Duodenal mucosa (tissue), 2 donors: ENCODE measurements around the gene YY1AP1.
"Not testable (repeated sequence)": the region's sequence is repeated elsewhere in the genome, so short reads cannot be mapped to it uniquely, and the experiment has no call there.

Experiments used
- H3K27ac ChIP-seq: one replicate; pipeline ENCODE4 v1.7.0; 2013; ENCODE audit warnings: low read depth, low read length
- H3K27me3 ChIP-seq, 2 donors: one replicate each; pipeline ENCODE4 v1.7.0; 2013; ENCODE audit warnings: low read length in 2 of 2, control low read depth in 1 of 2; ENCODE audit not compliant: insufficient read depth in 2 of 2, control insufficient read depth in 1 of 2
- H3K36me3 ChIP-seq, 2 donors: one replicate each; pipeline ENCODE4 v1.7.0; 2013; ENCODE audit warnings: low read length in 2 of 2, control low read depth in 1 of 2; ENCODE audit not compliant: insufficient read depth in 2 of 2, control insufficient read depth in 1 of 2
- H3K4me1 ChIP-seq, 2 donors: one replicate each; pipeline ENCODE4 v1.7.0; 2013; ENCODE audit warnings: low read length in 2 of 2, control low read depth in 1 of 2; ENCODE audit not compliant: insufficient read depth in 2 of 2, control insufficient read depth in 1 of 2
- H3K4me3 ChIP-seq, 2 donors: one replicate each; pipeline ENCODE4 v1.7.0; 2013; ENCODE audit warnings: low read length in 2 of 2, low read depth in 1 of 2
- H3K9ac ChIP-seq, 2 donors: one replicate each; pipeline ENCODE4 v1.7.0; 2013; ENCODE audit warnings: low read length in 2 of 2, low read depth in 1 of 2
- H3K9me3 ChIP-seq, 2 donors: one replicate each; pipeline ENCODE4 v1.7.0; 2013; ENCODE audit warnings: low read length in 2 of 2, control low read depth in 1 of 2; ENCODE audit not compliant: control insufficient read depth in 1 of 2

YY1AP1 gene

DNA sequence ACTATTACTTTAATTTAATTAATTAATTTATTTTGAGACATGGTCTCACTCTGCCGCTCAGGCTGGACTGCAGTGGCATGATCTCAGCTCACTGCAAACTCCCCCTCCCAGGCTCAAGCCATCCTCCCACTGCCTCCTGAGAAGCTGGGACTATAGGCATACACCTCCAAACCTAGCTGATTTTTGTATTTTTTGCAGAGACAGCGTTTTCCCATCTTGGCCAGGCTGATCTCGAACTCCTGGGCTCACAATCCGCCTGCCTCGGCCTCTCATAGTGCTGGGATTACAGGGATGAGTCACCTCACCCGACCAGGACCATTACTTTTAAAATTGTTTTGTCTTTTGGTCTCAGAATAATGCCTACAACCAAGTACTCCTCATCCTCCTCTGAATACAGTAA is 15.6 kb downstream of the YY1AP1 start:
- H3K36me3 ChIP-seq, result peaks cover 39 to 88% of the 10 kb centered on the region in 2 donors
- H3K27ac ChIP-seq, result no peak overlapping the region
- no peaks in the 10 kb centered on the region for H3K9me3 ChIP-seq
- no peaks in the 10 kb centered on the region for H3K27me3 ChIP-seq
- no peak overlapping the region for H3K4me3 ChIP-seq
- no peak overlapping the region for H3K9ac ChIP-seq
- no peaks in the 10 kb centered on the region for H3K4me1 ChIP-seq

DNA sequence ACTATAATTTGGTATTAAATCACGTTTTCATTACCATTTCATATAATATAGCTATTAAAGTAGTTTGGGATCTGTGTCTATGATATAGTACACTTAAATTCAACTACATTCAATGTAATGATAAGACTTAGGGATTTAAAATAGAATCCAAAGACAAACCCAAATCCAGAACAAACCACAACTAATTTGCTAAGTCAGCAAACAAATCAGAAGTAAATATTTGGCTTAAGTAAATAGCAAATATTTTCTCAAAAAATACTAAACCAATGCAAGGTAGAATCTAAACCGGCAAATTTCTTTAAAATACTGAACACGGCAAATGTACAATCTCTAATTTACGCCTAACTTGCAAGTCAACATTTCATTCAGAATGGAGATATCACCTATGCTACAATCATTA is 16.8 kb downstream of the YY1AP1 start:
- H3K27ac ChIP-seq, result no peak overlapping the region
- H3K9ac ChIP-seq, result no peak overlapping the region
- H3K27me3 ChIP-seq, result no peaks in the 10 kb centered on the region
- no peak overlapping the region for H3K4me3 ChIP-seq
- H3K4me1 ChIP-seq, result no peaks in the 10 kb centered on the region
- peaks cover 36 to 87% of the 10 kb centered on the region in 2 donors for H3K36me3 ChIP-seq
- no peaks in the 10 kb centered on the region for H3K9me3 ChIP-seq

DNA sequence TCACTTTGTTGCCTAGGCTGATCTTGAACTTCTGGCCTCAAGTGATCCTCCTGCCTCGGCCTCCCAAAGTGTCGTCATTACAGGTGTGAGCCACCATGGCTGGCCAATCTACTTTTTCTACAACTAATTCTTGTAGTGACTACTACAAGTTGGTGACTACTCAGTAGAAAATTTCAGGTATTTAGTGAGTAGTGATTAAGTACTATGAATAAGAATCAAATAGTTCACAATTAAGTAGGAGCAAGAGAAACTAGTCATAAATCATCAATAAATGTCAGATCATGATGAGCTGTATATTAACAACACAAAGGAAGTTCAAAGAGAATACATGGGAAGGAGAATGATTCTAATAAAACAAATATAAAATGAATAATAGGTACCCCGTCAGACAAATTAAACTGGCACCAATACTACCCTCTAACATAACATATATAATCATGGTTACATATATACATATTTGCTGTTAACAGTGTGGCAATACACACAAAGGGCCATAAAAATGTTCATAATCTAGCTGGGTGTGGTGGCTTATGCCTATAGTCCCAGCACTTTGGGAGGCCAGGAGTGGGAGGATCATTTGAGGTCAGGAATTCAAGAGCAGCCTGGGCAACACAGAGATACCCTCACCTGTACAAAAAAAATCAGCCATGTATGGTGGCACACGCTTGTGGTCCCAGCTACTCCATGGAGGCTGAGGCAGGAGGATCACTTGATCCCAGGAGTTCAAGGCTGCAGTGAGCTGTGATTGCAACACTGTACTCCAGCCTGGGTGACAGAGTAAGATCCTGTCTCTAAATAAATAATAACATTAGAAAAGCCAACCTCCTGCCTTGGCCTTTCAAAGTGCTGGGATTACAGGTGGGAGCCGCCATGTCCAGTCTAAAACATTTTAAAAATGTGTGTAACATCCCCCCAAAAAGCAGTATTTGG is 19.1 kb downstream of the YY1AP1 start:
- Histone ChIP-seq H3K9ac (no peak overlapping the region), H3K27ac (no peak overlapping the region), H3K9me3 (no peaks in the 10 kb centered on the region), H3K27me3 (no peaks in the 10 kb centered on the region), H3K4me3 (no peak overlapping the region), H3K36me3 (peaks cover 33 to 81% of the 10 kb centered on the region in 2 donors), H3K4me1 (no peaks in the 10 kb centered on the region)

DNA sequence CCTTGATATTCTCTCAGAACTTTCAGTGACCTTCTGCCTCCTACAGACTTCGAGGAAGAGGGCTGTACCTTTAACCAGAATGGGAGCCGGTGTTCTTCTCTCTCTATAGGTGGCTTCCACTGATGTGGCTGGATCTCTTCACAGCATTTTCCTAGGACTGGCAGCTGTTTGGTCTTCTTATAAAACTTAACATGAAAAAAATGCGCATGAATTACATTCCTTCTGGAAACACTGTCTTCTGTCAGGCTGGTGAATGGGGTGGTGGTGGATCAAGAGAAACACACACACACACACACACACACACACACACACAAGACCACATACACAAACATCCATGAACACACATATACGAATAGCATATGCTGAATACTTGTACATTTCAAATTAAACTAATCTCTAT is 27.3 kb downstream of the YY1AP1 start:
- not testable (repeated sequence) for H3K9ac ChIP-seq, H3K27ac ChIP-seq, H3K4me1 ChIP-seq, H3K27me3 ChIP-seq, H3K4me3 ChIP-seq, H3K9me3 ChIP-seq
- peaks cover 28 to 68% of the 10 kb centered on the region in 2 donors for H3K36me3 ChIP-seq

DNA sequence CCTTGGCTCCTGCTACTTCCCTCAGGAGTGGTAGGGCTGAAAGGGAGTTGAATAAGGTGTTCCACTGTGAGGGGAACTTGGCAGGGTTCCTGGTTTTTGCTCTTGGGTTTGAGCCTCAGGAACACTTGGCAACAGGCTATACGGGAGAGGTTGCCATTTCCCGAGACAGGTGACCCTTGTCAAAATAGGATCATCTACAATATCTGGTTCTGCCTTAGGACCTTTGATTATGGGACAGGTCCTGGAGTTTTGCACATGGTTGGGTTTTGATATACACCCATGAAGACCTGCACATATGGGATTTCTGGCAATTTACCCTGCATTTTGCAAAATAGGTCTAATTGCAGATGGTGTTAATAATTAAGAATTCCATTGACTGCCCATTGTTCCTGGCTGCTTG is 31.1 kb downstream of the YY1AP1 start:
- H3K9me3 ChIP-seq, result no peaks in the 10 kb centered on the region
- peaks cover 23 to 40% of the 10 kb centered on the region in 2 donors for H3K36me3 ChIP-seq
- H3K4me3 ChIP-seq, result no peak overlapping the region
- no peaks in the 10 kb centered on the region for H3K27me3 ChIP-seq
- H3K4me1 ChIP-seq, result no peaks in the 10 kb centered on the region
- H3K9ac ChIP-seq, result no peak overlapping the region
- no peak overlapping the region for H3K27ac ChIP-seq

DNA sequence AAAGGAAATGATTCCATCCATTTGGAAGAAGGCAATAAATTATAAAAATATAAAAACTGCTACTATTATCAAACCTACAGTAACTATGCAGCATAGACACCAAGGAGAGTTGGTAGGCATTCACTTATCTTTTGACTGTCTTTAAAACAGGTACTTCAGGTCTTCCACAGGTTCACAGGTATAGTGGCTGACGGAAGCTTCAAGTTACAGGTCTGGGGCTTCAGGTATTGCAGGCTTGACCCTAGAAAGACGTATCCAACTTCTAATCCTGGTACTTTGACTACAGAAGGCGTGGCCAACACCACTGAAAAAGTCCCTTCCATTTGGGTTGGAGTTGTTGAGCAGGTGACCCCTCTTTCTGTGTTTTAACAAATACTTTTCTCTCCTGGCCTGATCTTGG is 35.6 kb downstream of the YY1AP1 start:
- Histone ChIP-seq H3K36me3 (peaks cover 0 to under 1% of the 10 kb centered on the region in 2 donors), H3K4me3 (no peak overlapping the region), H3K4me1 (peaks cover 0 to 4% of the 10 kb centered on the region in 2 donors), H3K9ac (no peak overlapping the region), H3K27ac (no peak overlapping the region), H3K9me3 (peaks cover 0 to 2% of the 10 kb centered on the region in 2 donors), H3K27me3 (no peaks in the 10 kb centered on the region)

DNA sequence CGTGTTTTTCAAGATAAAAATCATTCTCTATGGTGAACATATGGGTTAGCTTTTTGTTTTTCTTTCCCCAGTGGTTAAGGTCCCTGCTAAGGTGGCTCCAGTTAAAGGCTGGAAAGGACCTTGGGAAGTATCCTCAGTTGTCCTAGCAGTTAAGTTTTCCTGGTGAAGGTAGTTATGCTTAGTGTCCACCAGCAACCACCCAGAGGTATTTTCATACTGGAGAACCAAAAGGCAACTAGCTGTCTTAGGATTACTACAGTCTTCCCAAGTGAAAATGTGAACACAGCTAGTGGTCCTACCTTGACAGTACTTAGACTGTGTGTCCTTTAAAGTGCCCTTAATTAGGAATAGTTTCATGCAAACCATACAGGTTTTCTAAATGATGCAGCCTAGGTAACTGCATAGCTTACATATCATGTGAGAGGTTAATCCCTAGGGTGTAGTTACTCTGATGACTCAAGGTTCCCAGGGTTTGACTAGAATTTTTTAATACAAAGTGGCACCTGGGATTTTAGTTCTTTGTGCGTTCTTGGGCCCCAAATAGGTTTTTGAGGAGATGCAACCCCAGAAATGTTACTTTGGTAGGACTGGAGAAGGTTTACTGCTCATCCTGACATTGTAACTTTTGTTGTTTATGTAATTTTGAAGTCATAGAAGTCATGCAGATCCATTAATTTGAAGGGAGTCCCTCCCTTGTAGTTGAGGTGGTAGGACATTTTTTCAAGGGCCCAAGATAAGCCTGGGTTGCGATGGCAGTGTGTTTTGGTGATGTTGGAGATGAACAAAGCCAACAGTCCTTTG is 36.5 kb downstream of the YY1AP1 start:
- Histone ChIP-seq H3K4me1 (peaks cover 0 to 4% of the 10 kb centered on the region in 2 donors), H3K9me3 (peaks cover 0 to 2% of the 10 kb centered on the region in 2 donors), H3K9ac (no peak overlapping the region), H3K4me3 (no peak overlapping the region), H3K27me3 (no peaks in the 10 kb centered on the region), H3K36me3 (no peaks in the 10 kb centered on the region), H3K27ac (no peak overlapping the region)

DNA sequence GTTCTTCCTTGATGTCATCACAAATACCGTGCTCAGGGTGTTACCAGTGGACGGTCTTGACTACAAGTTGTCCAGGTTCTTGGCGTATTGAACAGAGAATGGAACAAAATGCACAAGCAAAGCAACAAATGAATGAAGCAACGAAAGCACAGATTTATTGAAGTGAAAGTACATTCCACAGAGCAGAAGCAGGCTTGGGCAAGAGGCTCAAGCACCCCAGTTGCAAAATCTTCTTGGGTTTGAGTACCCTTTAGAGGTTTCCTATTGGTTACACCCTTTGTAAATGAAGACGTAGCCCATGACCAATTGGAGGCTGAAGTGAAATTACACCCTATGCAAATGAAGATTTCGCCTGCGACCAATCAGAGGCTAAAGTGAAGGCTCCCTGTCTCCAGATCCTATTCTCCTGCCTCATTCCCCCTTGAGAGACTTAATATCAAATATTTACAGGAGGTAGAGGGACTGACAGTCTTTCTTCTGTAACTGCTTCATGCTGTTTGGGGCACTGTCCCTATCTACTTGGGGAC is 38.3 kb downstream of the YY1AP1 start:
- Histone ChIP-seq H3K4me3 (no peak overlapping the region), H3K27ac (no peak overlapping the region), H3K27me3 (no peaks in the 10 kb centered on the region), H3K9ac (no peak overlapping the region), H3K4me1 (peaks cover 4% of the 10 kb centered on the region in 2 donors), H3K9me3 (peaks cover 0 to 2% of the 10 kb centered on the region in 2 donors), H3K36me3 (no peaks in the 10 kb centered on the region)

DNA sequence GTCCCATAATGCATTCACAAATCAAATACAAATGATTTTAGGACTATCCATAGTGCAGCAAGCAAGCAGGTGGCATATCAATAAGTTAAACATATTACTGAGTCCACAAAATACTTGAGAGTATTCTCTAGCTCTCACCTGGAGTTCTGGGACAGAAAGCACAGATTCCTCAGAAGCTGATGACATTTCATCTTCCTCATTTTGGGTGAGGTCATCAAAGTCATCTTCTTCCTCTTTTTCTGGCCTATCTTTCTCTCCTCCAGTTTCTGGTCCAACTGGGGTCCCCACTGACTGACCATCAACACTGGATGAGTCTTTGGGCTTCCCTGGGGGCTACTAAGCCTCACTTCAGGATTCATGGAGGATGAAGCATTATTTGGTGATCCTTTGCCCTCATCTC is 38.9 kb downstream of the YY1AP1 start:
- Histone ChIP-seq H3K4me1 (peaks cover 4% of the 10 kb centered on the region in 2 donors), H3K27me3 (no peaks in the 10 kb centered on the region), H3K9me3 (peaks cover 0 to 2% of the 10 kb centered on the region in 2 donors), H3K36me3 (no peaks in the 10 kb centered on the region), H3K9ac (no peak overlapping the region), H3K4me3 (no peak overlapping the region), H3K27ac (no peak overlapping the region)
